B cell (primary cell): ENCODE measurements around the gene CDYL. TPM values are rescaled to one million over a fixed set of nuclear protein-coding genes. Genes with fewer than 3 reads are reported as not detected.
A peak's percentile ranks its signal among the peaks of the same experiment; 100 is the strongest.

Experiments
- ATAC-seq: fragments of 200-7000 bp; cut with Tn5 transposase; one replicate; pipeline ENCODE4 v1.10.0; 2021; ENCODE audit warnings: low read depth, mild to moderate bottlenecking, moderate number of reproducible peaks, moderate library complexity
- CTCF ChIA-PET: fragments of 350-600 bp; sonication (Branson Sonifier 250); formaldehyde crosslinking; loops from one replicate; lab custom pipeline; 2021; ENCODE audit warnings: antibody characterized with exemption, inconsistent platforms; lab: Charles Lee
- POLR2A ChIA-PET: fragments of 350-600 bp; sonication (Branson Sonifier 250); formaldehyde crosslinking; loops from one replicate; lab custom pipeline; 2021; ENCODE audit warnings: antibody characterized with exemption; lab: Charles Lee
- DNase-seq: peaks from one replicate; pipeline ENCODE4 v3.0.0; 2013
- H2AFZ ChIP-seq: 2 replicates; pipeline ENCODE4 v1.6.1; 2012; ENCODE audit warnings: mild to moderate bottlenecking, low read depth, low read length; ENCODE audit not compliant: insufficient read depth, poor library complexity, severe bottlenecking
- H3K27ac ChIP-seq, 2 donors: 1 replicate in 1 of 2; 2 replicates in 1 of 2; pipeline ENCODE4 v1.5.1; 2012 to 2013; ENCODE audit warnings: low read length in 2 of 2, mild to moderate bottlenecking in 2 of 2, moderate library complexity in 1 of 2
- H3K27me3 ChIP-seq, 4 experiments: fragments of 200-600 bp in 1 of 4; sonication (generic) in 1 of 4; replicated peaks in 1 of 4; 1 replicate in 2 of 4; 2 replicates in 2 of 4; pipeline versions ENCODE4 v1.6.1 to v1.7.0; 2013 to 2016; ENCODE audit warnings: low read length in 3 of 4, mild to moderate bottlenecking in 2 of 4, mixed read lengths in 1 of 4, moderate library complexity in 1 of 4; ENCODE audit not compliant: insufficient read depth in 4 of 4, control insufficient read depth in 3 of 4; ENCODE audit errors: control extremely low read depth in 1 of 4
- H3K36me3 ChIP-seq, 2 experiments: replicated peaks in 1 of 2; 1 replicate in 1 of 2; 2 replicates in 1 of 2; pipeline versions ENCODE4 v1.6.1 to v1.7.1; 2013; ENCODE audit warnings: low read length in 1 of 2; ENCODE audit not compliant: insufficient read depth in 2 of 2, control insufficient read depth in 1 of 2; ENCODE audit errors: control extremely low read depth in 1 of 2, extremely low read depth in 1 of 2
- H3K4me1 ChIP-seq, 2 donors: fragments of 200-600 bp in 1 of 2; sonication (generic) in 1 of 2; 1 replicate in 1 of 2; 2 replicates in 1 of 2; pipeline versions ENCODE4 v1.5.1 to v1.6.1; 2013 to 2017; ENCODE audit warnings: low read length in 2 of 2; ENCODE audit not compliant: control insufficient read depth in 2 of 2, insufficient read depth in 2 of 2
- H3K4me2 ChIP-seq: replicated peaks from 2 replicates; pipeline ENCODE3; 2012; ENCODE audit warnings: mild to moderate bottlenecking, low read depth, low read length; ENCODE audit not compliant: poor library complexity, severe bottlenecking
- H3K4me3 ChIP-seq, 5 experiments: fragments of 200-600 bp in 1 of 5; sonication (generic) in 1 of 5; 1 replicate in 3 of 5; 2 replicates in 2 of 5; pipeline versions ENCODE4 v1.5.1 to v1.7.0; 2011 to 2016; ENCODE audit warnings: low read length in 4 of 5, mild to moderate bottlenecking in 4 of 5, low read depth in 2 of 5, control low read depth in 1 of 5, moderate library complexity in 1 of 5; ENCODE audit not compliant: insufficient read depth in 1 of 5; ENCODE audit errors: control extremely low read depth in 1 of 5, extremely low read depth in 1 of 5
- H3K79me2 ChIP-seq: fragments of 200-600 bp; sonication (generic); one replicate; pipeline ENCODE4 v1.6.0; 2016; ENCODE audit warnings: low read length; ENCODE audit not compliant: control insufficient read depth, insufficient read depth
- H3K9ac ChIP-seq: fragments of 200-600 bp; sonication (generic); 2 replicates; pipeline ENCODE4 v1.6.1; 2017; ENCODE audit warnings: mild to moderate bottlenecking, low read length, moderate library complexity
- H3K9me3 ChIP-seq, 3 donors: one replicate each; pipeline versions ENCODE4 v1.6.1 to v1.7.1; 2013; ENCODE audit warnings: low read length in 2 of 3; ENCODE audit not compliant: control insufficient read depth in 2 of 3, insufficient read depth in 1 of 3; ENCODE audit errors: control extremely low read depth in 1 of 3
- H4K20me1 ChIP-seq: 2 replicates; pipeline ENCODE4 v1.6.0; 2012; ENCODE audit warnings: mild to moderate bottlenecking, low read length; ENCODE audit not compliant: insufficient read depth, control insufficient read depth, poor library complexity, severe bottlenecking
- H3K27ac Mint-ChIP-seq: one replicate; pipeline ENCODE4 v1.8.0; 2021; ENCODE audit warnings: mixed read lengths
- H3K27me3 Mint-ChIP-seq: one replicate; pipeline ENCODE4 v1.8.0; 2021; ENCODE audit warnings: mixed read lengths
- H3K4me1 Mint-ChIP-seq: one replicate; pipeline ENCODE4 v1.8.0; 2021; ENCODE audit warnings: mixed read lengths
- H3K4me3 Mint-ChIP-seq: one replicate; pipeline ENCODE4 v1.8.0; 2021; ENCODE audit warnings: mixed read lengths
- H3K9me3 Mint-ChIP-seq: one replicate; pipeline ENCODE4 v1.8.0; 2022; ENCODE audit warnings: mixed read lengths; ENCODE audit not compliant: insufficient read depth
- CTCF ChIP-seq: fragments of 200-600 bp; IDR thresholded peaks from one replicate; pipeline ENCODE4 v1.8.0; 2022; ENCODE audit warnings: antibody characterized with exemption, mild to moderate bottlenecking
- EZH2 ChIP-seq: IDR thresholded peaks from 2 replicates; pipeline ENCODE4 v1.6.1; 2012; ENCODE audit warnings: borderline replicate concordance, low read depth, mild to moderate bottlenecking, moderate library complexity, low read length; ENCODE audit not compliant: insufficient read depth, poor library complexity, severe bottlenecking
- WGBS: methylation state at CpG from one replicate; pipeline ENCODE4 v1.1.5; 2013; ENCODE audit warnings: missing lambda C conversion rate; ENCODE audit not compliant: insufficient coverage; 5-methylcytosine and 5-hydroxymethylcytosine counted together
- intact Hi-C: fragments of 100-400 bp; cut with micrococcal nuclease; formaldehyde crosslinking; loops from one replicate; pipeline ENCODE4 v1.10.0; 2022
- polyA plus RNA-seq: library from polyadenylated mRNA; depleted of rRNA; stranded (reverse); fragments of >200 nt; gene quantifications from 2 replicates; pipeline ENCODE4 v1.2.3, GENCODE V29; 2012
- total RNA-seq, 2 donors: library from RNA; stranded (reverse); fragments of 120-200 nt in 1 of 2; gene quantifications; 1 replicate in 1 of 2; 2 replicates in 1 of 2; pipeline versions ENCODE4 v1.2.3 to v1.2.4, GENCODE V29; 2013 to 2022

Gene CDYL
- total and polyA plus RNA-seq, 2 donors (not counting 1 experiment from before 2014, with no cell fraction given), result 15.6 to 63.0 TPM

GRCh38 chr6:4778086-4778485 lies 1.9 kb downstream of the CDYL start:
- peak overlapping the region; percentile 86 for H3K27ac Mint-ChIP-seq
- Histone ChIP-seq H3K4me2 (peak overlapping the region; percentile 77), H3K36me3 (no peaks in the 10 kb centered on the region), H3K4me3 (peak overlapping the region in 3 of 5 experiments; percentile 62 to 83 (median 69)), H2AFZ (no peak overlapping the region), H3K79me2 (peaks cover 60% of the 10 kb centered on the region), H3K9me3 (peaks cover 0 to 5% (median 0%) of the 10 kb centered on the region in 3 donors), H3K27me3 (no peaks in the 10 kb centered on the region), H3K27ac (peak overlapping the region in 1 of 2 donors; percentile 69), H4K20me1 (peaks cover 21% of the 10 kb centered on the region), H3K9ac (peak overlapping the region; percentile 62), H3K4me1 (peaks cover 38 to 44% of the 10 kb centered on the region in 2 donors)
- peak; percentile 41 for DNase-seq
- H3K27me3 Mint-ChIP-seq, result no peaks in the 10 kb centered on the region
- TF ChIP-seq EZH2, result no peak
- TF ChIP-seq CTCF, result no peak
- intact Hi-C loops, result loop anchor here (5.0 to 10.0 kb wide), 7 partner anchors 159 to 1807 kb away; partner anchors contain the start of genes ECI2 and LY86
- peak overlapping the region; percentile 92 for H3K4me3 Mint-ChIP-seq
- POLR2A ChIA-PET, result no interaction called here
- H3K9me3 Mint-ChIP-seq, result peaks cover 2% of the 10 kb centered on the region
- no peak for ATAC-seq
- WGBS, result no CpG with 5 or more reads among the region's 1 CpG
- peaks cover 63% of the 10 kb centered on the region for H3K4me1 Mint-ChIP-seq
- CTCF ChIA-PET, result interaction anchor here (1.4 to 2.8 kb wide), 2 partner anchors 8 to 11 kb away, joined by 5 to 11 read pairs; no protein-coding TSS in a partner anchor

GRCh38 chr6:4780360-4780812 lies 4.2 kb downstream of the CDYL start:
- no peak overlapping the region for H3K27ac Mint-ChIP-seq
- Histone ChIP-seq H3K4me2 (no peak overlapping the region), H3K27ac (no peak overlapping the region), H3K4me3 (no peak overlapping the region), H4K20me1 (peaks cover 43% of the 10 kb centered on the region), H3K79me2 (peaks cover 83% of the 10 kb centered on the region), H2AFZ (no peak overlapping the region), H3K36me3 (no peaks in the 10 kb centered on the region), H3K9ac (no peak overlapping the region), H3K4me1 (peaks cover 27 to 44% of the 10 kb centered on the region in 2 donors), H3K27me3 (no peaks in the 10 kb centered on the region), H3K9me3 (peaks cover 0 to 5% (median 4%) of the 10 kb centered on the region in 3 donors)
- CTCF ChIA-PET, result interaction anchor here (3.0 kb wide), 1 partner anchor 9 kb away, joined by 12 read pairs; no protein-coding TSS in a partner anchor
- TF ChIP-seq EZH2 (no peak), CTCF (no peak)
- H3K4me3 Mint-ChIP-seq, result no peak overlapping the region
- H3K4me1 Mint-ChIP-seq, result peaks cover 63% of the 10 kb centered on the region
- DNase-seq (no peak), ATAC-seq (no peak)
- peaks cover 2% of the 10 kb centered on the region for H3K9me3 Mint-ChIP-seq
- no peaks in the 10 kb centered on the region for H3K27me3 Mint-ChIP-seq
- POLR2A ChIA-PET, result interaction anchor here (0.7 to 1.1 kb wide), 2 partner anchors 8 to 197 kb away, joined by 4 to 8 read pairs; no protein-coding TSS in a partner anchor
- whole genome bisulfite sequencing, result 83% methylated on average over 2 of the region's 11 CpGs
- intact Hi-C loops, result loop anchor here (10.0 kb wide), 1 partner anchor 104 kb away; no protein-coding TSS in a partner anchor
